ENCODE measurements around the gene ADAMTS17. TPM values are rescaled to one million over a fixed set of nuclear protein-coding genes. Genes with fewer than 3 reads are reported as not detected.

Gene ADAMTS17
- total and polyA plus RNA-seq, 8 donors = 0.31 to 14.3 (median 6.3) TPM

- DNase-seq = no peak
- H3K27ac ChIP-seq = peak overlapping the region in 1 of 5 donors; percentile 56
- whole genome bisulfite sequencing, 5 donors = 34 to 61% (median 56%) methylated on average over 8 of the region's 8 CpGs
These were observed 125.6 kb downstream of the ADAMTS17 start for GRCh38 chr15:100216182-100216581.

GRCh38 chr15:100215843-100216169 is 126.0 kb downstream of the ADAMTS17 start:
- H3K9me3 ChIP-seq = no peaks in the 10 kb centered on the region
- H3K4me1 ChIP-seq = peaks cover 0 to 28% (median 14%) of the 10 kb centered on the region in 4 donors
- H3K4me3 ChIP-seq = no peak overlapping the region
- no peaks in the 10 kb centered on the region for H3K27me3 ChIP-seq
- H3K27ac ChIP-seq = peak overlapping the region in 1 of 5 donors; percentile 56
- 53 to 94% (median 88%) methylated on average over 3 of the region's 3 CpGs for WGBS, 5 donors
- H3K36me3 ChIP-seq = no peaks in the 10 kb centered on the region
- no peak for TF ChIP-seq CTCF (IDR thresholded peaks at IDR 0.05)
- no peak for TF ChIP-seq POLR2AphosphoS5 (IDR thresholded peaks at IDR 0.05)
- DNase-seq = no peak
- intact Hi-C loops (cut with DNase I; ENCODE audit: low total_unique reads) = no loop called here

More at GRCh38 chr15:100216182-100216581, 125.6 kb downstream of the ADAMTS17 start:
- no peaks in the 10 kb centered on the region for H3K9me3 ChIP-seq
- H3K4me1 ChIP-seq = peaks cover 0 to 28% (median 14%) of the 10 kb centered on the region in 4 donors
- no peaks in the 10 kb centered on the region for H3K36me3 ChIP-seq
- H3K27me3 ChIP-seq = no peaks in the 10 kb centered on the region
- intact Hi-C loops (cut with DNase I; ENCODE audit: low total_unique reads) = no loop called here
- no peak for TF ChIP-seq CTCF (IDR thresholded peaks at IDR 0.05)
- TF ChIP-seq POLR2AphosphoS5 (IDR thresholded peaks at IDR 0.05) = peak in 2 of 3 donors; percentile 56 to 58
- TF ChIP-seq POLR2A (IDR thresholded peaks at IDR 0.05) = no peak
- TF ChIP-seq EP300 (IDR thresholded peaks at IDR 0.05) = no peak
- H3K4me3 ChIP-seq = no peak overlapping the region

GRCh38 chr15:100215031-100215842 is 126.5 kb downstream of the ADAMTS17 start:
- no peak for DNase-seq
- TF ChIP-seq CTCF (IDR thresholded peaks at IDR 0.05) (no peak), EP300 (IDR thresholded peaks at IDR 0.05) (no peak), POLR2AphosphoS5 (IDR thresholded peaks at IDR 0.05) (no peak), POLR2A (IDR thresholded peaks at IDR 0.05) (no peak)
- no peaks in the 10 kb centered on the region for H3K36me3 ChIP-seq
- H3K9me3 ChIP-seq = no peaks in the 10 kb centered on the region
- H3K27me3 ChIP-seq = no peaks in the 10 kb centered on the region
- 76 to 91% (median 89%) methylated on average over 13 of the region's 13 CpGs for WGBS, 5 donors
- no peak overlapping the region for H3K4me3 ChIP-seq
- H3K4me1 ChIP-seq = peaks cover 0 to 28% (median 14%) of the 10 kb centered on the region in 4 donors
- intact Hi-C loops (cut with DNase I; ENCODE audit: low total_unique reads) = no loop called here
- peak overlapping the region in 1 of 5 donors; percentile 56 for H3K27ac ChIP-seq

- Histone ChIP-seq H3K27ac (no peak overlapping the region), H3K27me3 (no peaks in the 10 kb centered on the region), H3K4me3 (no peak overlapping the region), H3K4me1 (peaks cover 0 to 28% (median 15%) of the 10 kb centered on the region in 4 donors), H3K36me3 (no peaks in the 10 kb centered on the region), H3K9me3 (no peaks in the 10 kb centered on the region)
- no peak for TF ChIP-seq CTCF (IDR thresholded peaks at IDR 0.05)
- no peak for TF ChIP-seq POLR2AphosphoS5 (IDR thresholded peaks at IDR 0.05)
- no peak for TF ChIP-seq EP300 (IDR thresholded peaks at IDR 0.05)
- no peak for TF ChIP-seq POLR2A (IDR thresholded peaks at IDR 0.05)
- DNase-seq = peak in 1 of 2 donors; percentile 70
- 36 to 47% (median 41%) methylated on average over 11 of the region's 11 CpGs for WGBS, 5 donors
- intact Hi-C loops (cut with DNase I; ENCODE audit: low total_unique reads) = no loop called here
These were observed 129.6 kb downstream of the ADAMTS17 start for GRCh38 chr15:100211855-100212850.
